Vagina (tissue), 2 donors: ENCODE data around the gene C1QTNF6. TPM values are rescaled to one million over a fixed set of nuclear protein-coding genes. Genes with fewer than 3 reads are reported as not detected.

Experiments
- DNase-seq, 2 donors: peaks; one replicate each; pipeline ENCODE4 v3.0.0-alpha.2; 2017; ENCODE audit errors: extremely low spot score in 2 of 2
- H3K27ac ChIP-seq: fragments of 200-600 bp; sonication (generic); one replicate; pipeline ENCODE4 v1.5.1; 2019
- H3K27me3 ChIP-seq: fragments of 200-600 bp; sonication (generic); one replicate; pipeline ENCODE4 v1.5.1; 2019
- H3K36me3 ChIP-seq, 2 donors: fragments of 200-600 bp; sonication (generic); one replicate each; pipeline ENCODE4 v1.5.1; 2017 to 2019
- H3K4me1 ChIP-seq: fragments of 200-600 bp; sonication (generic); one replicate; pipeline ENCODE4 v1.5.1; 2019
- H3K4me3 ChIP-seq, 2 donors: fragments of 200-600 bp; sonication (generic); 1 replicate in 1 of 2; 2 replicates in 1 of 2; pipeline ENCODE4 v1.5.1; 2016 to 2019
- H3K9me3 ChIP-seq: fragments of 200-600 bp; sonication (generic); one replicate; pipeline ENCODE4 v1.5.1; 2019
- CTCF ChIP-seq, 3 experiments: fragments of 450-650 bp in 2 of 3; fragments of 200-600 bp in 1 of 3; sonication (generic) in 1 of 3; IDR thresholded peaks; one replicate each; pipeline ENCODE4 v1.5.1; 2017 to 2019; ENCODE audit warnings: antibody characterized with exemption in 3 of 3, mild to moderate bottlenecking in 2 of 3, moderate library complexity in 2 of 3
- POLR2A ChIP-seq, 2 donors: fragments of 450-650 bp; IDR thresholded peaks; one replicate each; pipeline ENCODE4 v1.6.1; 2017; ENCODE audit warnings: antibody characterized with exemption in 2 of 2, mild to moderate bottlenecking in 2 of 2, moderate library complexity in 2 of 2
- POLR2AphosphoS5 ChIP-seq, 2 donors: sonication (generic); formaldehyde crosslinking; IDR thresholded peaks; one replicate each; pipeline ENCODE4 v1.9.0; 2017; ENCODE audit warnings: antibody characterized with exemption in 2 of 2, mild to moderate bottlenecking in 2 of 2, low read depth in 1 of 2; ENCODE audit not compliant: insufficient read depth in 1 of 2
- intact Hi-C: fragments of 100-400 bp; cut with DNase I; formaldehyde crosslinking; loops from one replicate; pipeline ENCODE4 v1.15.1; 2023
- total RNA-seq: library from RNA; depleted of rRNA; stranded (reverse); fragments of >200 nt; gene quantifications from one replicate; pipeline ENCODE4 v1.2.3, GENCODE V29; 2016

Gene C1QTNF6
- total RNA-seq, 1 donor from 2014 or later: 4.9 TPM

- Histone ChIP-seq H3K9me3 (no peaks in the 10 kb centered on the region), H3K4me3 (no peak overlapping the region), H3K27ac (no peak overlapping the region), H3K4me1 (peaks cover 49% of the 10 kb centered on the region), H3K36me3 (no peaks in the 10 kb centered on the region), H3K27me3 (no peaks in the 10 kb centered on the region)
- intact Hi-C loops: no loop called here
- no peak for DNase-seq
- TF ChIP-seq CTCF (IDR thresholded peaks at IDR 0.05) (no peak), POLR2AphosphoS5 (IDR thresholded peaks at IDR 0.05; ENCODE audit: insufficient read depth in 1 of 2, low read depth in 1 of 2) (no peak), POLR2A (IDR thresholded peaks at IDR 0.05) (no peak)
Measured at GRCh38 chr22:37183432-37184379, 4.3 kb downstream of the C1QTNF6 start.

- no peaks in the 10 kb centered on the region for H3K9me3 ChIP-seq
- peaks cover 49% of the 10 kb centered on the region for H3K4me1 ChIP-seq
- no peak overlapping the region for H3K27ac ChIP-seq
Measured at GRCh38 chr22:37182949-37183245, 5.2 kb downstream of the C1QTNF6 start.

GRCh38 chr22:37182101-37182948 is 5.7 kb downstream of the C1QTNF6 start:
- H3K27ac ChIP-seq: no peak overlapping the region
- peaks cover 49% of the 10 kb centered on the region for H3K4me1 ChIP-seq
- H3K4me3 ChIP-seq: no peak overlapping the region
- H3K36me3 ChIP-seq: no peaks in the 10 kb centered on the region
- TF ChIP-seq CTCF (IDR thresholded peaks at IDR 0.05) (no peak), POLR2AphosphoS5 (IDR thresholded peaks at IDR 0.05; ENCODE audit: insufficient read depth in 1 of 2, low read depth in 1 of 2) (no peak), POLR2A (IDR thresholded peaks at IDR 0.05) (no peak)
- no peaks in the 10 kb centered on the region for H3K9me3 ChIP-seq
- DNase-seq: no peak
- H3K27me3 ChIP-seq: no peaks in the 10 kb centered on the region
- intact Hi-C loops: no loop called here

More at GRCh38 chr22:37182949-37183245, 5.2 kb downstream of the C1QTNF6 start:
- TF ChIP-seq POLR2AphosphoS5 (IDR thresholded peaks at IDR 0.05; ENCODE audit: insufficient read depth in 1 of 2, low read depth in 1 of 2): no peak
- TF ChIP-seq POLR2A (IDR thresholded peaks at IDR 0.05): no peak
- no peak for TF ChIP-seq CTCF (IDR thresholded peaks at IDR 0.05)
- intact Hi-C loops: no loop called here
- no peak overlapping the region for H3K4me3 ChIP-seq
- H3K27me3 ChIP-seq: no peaks in the 10 kb centered on the region
- H3K36me3 ChIP-seq: no peaks in the 10 kb centered on the region
- DNase-seq: no peak

- Histone ChIP-seq H3K4me1 (peaks cover 49% of the 10 kb centered on the region), H3K27ac (no peak overlapping the region)
- intact Hi-C loops: no loop called here
Measured at GRCh38 chr22:37181681-37182080, 6.4 kb downstream of the C1QTNF6 start.

More at GRCh38 chr22:37181681-37182080, 6.4 kb downstream of the C1QTNF6 start:
- H3K27me3 ChIP-seq: no peaks in the 10 kb centered on the region
- TF ChIP-seq POLR2AphosphoS5 (IDR thresholded peaks at IDR 0.05; ENCODE audit: insufficient read depth in 1 of 2, low read depth in 1 of 2) (no peak), POLR2A (IDR thresholded peaks at IDR 0.05) (no peak), CTCF (IDR thresholded peaks at IDR 0.05) (no peak)
- H3K36me3 ChIP-seq: no peaks in the 10 kb centered on the region
- DNase-seq: no peak
- H3K4me3 ChIP-seq: no peak overlapping the region
- H3K9me3 ChIP-seq: no peaks in the 10 kb centered on the region
